HK-2 (cell line): Measurements from ENCODE around the gene MSTO1.
"Not testable (repeated sequence)": the region's sequence is repeated elsewhere in the genome, so short reads cannot be mapped to it uniquely, and the experiment has no call there.

Source experiments
- DNase-seq: peaks from one replicate; pipeline ENCODE4 v3.0.0-alpha.2; 2018; ENCODE audit not compliant: unreplicated experiment

The MSTO1 gene

DNA sequence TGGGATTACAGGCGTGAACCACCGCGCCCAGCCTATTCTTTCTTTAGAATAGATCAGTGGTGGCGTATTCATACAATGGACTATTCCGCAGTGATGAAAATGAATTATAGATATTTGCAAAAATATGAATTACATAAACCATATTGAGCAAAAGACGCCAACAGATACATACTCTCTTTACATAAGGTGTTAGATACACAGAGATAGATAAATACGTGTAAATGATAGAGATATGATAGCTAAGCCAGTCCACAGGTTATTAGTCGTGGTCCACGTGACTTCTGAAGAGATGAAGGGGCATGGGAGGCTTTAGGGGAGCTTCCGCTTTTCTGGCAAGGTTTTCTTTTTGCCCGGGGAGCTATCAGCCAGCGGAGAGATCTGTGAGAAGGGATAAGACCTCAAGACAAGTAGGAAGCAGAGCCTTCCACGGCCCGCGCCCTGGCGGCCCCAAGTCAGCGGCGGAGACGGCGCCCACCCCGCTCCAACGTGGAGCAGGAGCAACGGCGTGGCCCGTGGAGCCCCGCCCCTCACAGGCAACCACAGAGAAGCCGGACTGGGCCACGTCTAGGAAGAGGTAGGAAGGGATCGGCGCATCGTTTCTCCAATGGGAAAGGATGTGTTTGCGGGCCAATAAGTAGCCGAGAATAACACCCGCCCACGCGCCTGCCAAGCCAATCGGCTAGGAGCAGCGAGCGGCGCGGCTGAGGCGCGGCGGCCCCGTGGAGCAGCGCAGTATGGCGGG lies at the start of gene MSTO1:
Gene MSTO1 (plus strand): TSS at position 704 of the 742 bp plus-strand sequence. CDS start 31 bp downstream, at position 735.
- DNase-seq: peak; percentile 96

GRCh38 chr1:155561779-155562580 lies 48.0 kb upstream of the MSTO1 start:
- peak; percentile 64 for DNase-seq

- DNase-seq: peak; percentile 95
Measured at GRCh38 chr1:155562581-155563376, 47.2 kb upstream of the MSTO1 start, which contains the start of gene ASH1L. TSS of gene ASH1L (minus strand) at chr1:155562803. CDS start at chr1:155521519, 41,284 bp downstream.

GRCh38 chr1:155563377-155564022 lies 46.5 kb upstream of the MSTO1 start:
- DNase-seq: not testable (repeated sequence)

DNA sequence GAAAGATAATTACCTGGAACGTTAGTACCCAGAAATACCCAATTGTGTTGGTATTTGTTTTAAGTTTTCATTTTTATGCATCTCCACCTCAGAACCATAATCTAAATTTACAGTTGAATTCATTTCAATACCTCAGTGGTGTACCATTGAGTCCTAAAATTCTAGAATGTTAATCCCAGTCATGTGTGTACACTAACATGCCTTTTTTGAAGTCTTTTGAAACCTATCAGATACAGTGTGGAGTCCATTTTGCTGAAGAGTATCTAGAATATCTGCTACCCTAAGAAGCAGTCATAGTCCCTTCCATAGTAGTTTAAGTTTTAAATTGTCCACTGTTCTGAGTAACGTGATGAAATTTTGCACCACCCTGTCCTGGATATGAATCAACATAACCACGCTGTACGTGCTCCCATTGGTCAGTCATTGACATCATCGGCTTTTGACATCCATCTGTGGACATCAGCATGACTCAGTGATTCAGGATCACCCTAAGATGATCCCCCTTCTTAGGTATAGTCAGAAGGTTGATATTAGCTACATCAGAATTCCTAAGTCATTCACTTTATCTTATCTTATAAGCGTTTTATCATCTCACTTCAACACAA lies 39.9 kb upstream of the MSTO1 start:
- no peak for DNase-seq

DNA sequence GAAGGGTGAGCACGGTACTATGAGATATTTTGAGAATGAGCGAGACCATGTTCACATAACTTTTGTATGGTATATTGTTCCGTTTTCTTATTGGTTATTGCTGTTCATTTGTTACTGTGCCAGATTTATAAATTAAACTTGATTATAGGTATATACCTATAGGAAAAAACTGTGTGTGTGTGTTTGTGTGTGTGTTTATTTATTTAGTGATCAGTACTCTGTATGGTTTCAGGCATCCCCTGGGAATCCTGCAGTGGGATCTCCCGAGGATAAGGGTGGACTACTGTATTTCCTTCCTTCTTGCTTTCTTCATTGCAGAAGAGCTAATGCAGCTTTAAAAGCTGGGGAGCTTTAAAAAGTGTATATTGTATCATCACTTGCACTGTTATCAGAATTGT lies 39.4 kb upstream of the MSTO1 start:
- no peak for DNase-seq

GRCh38 chr1:155574077-155574476 lies 35.9 kb upstream of the MSTO1 start:
- DNase-seq: no peak

DNA sequence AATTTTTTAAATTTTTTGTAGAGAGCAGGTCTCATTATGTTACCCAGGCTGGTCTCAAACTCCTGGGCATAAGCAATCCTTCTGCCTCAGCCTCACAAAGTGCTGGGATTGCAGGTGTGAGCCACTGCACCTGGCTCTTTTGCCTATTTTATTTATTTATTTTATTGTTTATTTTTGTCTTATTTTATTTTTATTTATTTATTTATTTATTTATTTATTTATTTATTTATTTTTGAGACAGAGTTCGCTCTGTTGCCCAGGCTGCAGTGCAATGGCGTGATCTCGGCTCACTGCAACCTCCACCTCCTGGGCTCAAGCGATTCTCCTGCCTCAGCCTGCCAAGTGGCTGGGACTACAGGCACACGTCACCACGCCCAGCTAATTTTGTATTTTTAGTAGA lies 34.4 kb upstream of the MSTO1 start:
- not testable (repeated sequence) for DNase-seq

DNA sequence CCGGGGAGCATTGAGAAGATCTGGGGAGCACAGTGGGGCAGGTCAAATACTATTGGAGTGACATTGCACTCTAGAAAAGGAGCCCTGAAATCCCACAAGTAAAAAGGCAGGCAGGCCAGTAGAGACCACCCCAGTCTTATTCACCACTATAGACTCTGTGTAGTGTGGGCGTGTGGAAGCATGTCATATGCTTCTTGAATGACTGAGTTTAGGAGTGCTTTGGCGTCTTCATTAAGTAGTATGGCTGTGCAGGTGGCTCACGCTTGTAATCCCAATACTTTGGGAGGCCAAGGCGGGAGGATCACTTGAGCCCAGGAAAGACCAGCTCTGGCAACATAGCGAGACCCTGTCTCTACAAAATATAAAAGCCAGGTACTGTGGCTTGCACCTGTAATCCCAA lies 26.2 kb upstream of the MSTO1 start:
- not testable (repeated sequence) for DNase-seq

DNA sequence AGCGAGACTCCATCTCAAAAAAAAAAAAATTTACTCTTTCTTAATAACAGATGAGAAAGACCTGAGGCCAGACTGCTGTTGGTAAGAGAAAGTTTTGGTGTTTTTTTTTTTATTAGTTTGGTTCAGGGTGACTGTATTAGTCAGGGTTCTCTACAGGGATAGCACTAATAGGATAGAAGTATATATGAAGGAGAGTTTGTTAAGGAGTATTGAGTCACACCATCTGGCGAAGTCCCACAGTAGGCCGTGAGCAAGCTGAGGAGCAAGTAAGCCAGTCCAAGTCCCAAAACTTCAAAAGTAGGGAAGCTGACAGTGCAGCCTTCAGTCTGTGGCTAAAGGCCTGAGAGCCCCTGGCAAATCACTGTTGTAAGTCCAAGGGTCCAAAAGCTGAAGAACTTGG lies 20.7 kb upstream of the MSTO1 start:
- not testable (repeated sequence) for DNase-seq

GRCh38 chr1:155590516-155591247 lies 19.3 kb upstream of the MSTO1 start:
- not testable (repeated sequence) for DNase-seq

- no peak for DNase-seq
Measured at GRCh38 chr1:155591770-155592169, 18.2 kb upstream of the MSTO1 start.

GRCh38 chr1:155595877-155596474 lies 14.0 kb upstream of the MSTO1 start:
- not testable (repeated sequence) for DNase-seq

- no peak for DNase-seq
Measured at GRCh38 chr1:155596864-155597263, 13.2 kb upstream of the MSTO1 start.

DNA sequence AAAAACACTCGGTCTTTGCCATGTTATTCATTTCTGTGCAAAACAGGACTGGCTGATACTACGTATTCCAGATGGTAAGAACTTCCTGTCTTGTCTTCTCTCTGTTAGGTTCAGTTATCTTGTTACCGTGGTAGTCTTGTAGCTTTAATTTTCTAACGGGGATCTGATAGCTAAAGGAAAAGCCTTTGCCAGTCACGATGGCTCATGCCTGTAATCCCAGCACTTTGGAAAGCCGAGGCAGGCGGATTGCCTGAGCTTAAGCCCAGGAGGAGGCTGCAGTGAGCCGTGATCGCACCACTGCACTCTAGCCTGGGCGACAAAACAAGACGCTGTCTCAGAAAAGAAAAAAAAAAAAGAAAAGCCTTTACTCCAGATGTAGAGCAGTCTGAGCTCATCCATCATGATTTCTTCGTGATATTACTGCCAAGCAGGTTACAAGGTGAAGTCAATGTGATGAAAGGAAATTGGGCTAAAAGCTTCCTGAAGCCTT lies 11.1 kb upstream of the MSTO1 start:
- DNase-seq: no peak

GRCh38 chr1:155599828-155600572 lies 10.0 kb upstream of the MSTO1 start:
- DNase-seq: not testable (repeated sequence)

DNA sequence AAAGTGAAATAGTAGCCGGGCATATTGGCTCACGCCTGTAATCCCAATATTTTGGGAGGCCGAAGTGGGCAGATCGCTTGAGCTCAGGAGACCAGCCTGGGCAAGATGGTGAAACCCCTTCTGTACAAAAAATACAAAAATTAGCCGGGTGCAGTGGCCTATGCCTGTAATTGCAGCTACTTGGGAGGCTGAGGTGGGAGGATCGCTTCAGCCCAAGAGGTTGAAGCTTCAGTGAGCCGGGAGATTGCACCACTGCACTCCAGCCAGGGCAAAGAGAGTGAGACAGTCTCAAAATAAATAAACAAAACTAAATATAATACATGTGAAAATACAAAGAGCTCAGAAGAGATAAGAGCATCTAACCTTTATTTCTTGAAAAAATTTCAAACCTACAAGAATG lies 2.3 kb upstream of the MSTO1 start:
- no peak for DNase-seq

GRCh38 chr1:155608888-155609225 lies 1.2 kb upstream of the MSTO1 start:
- DNase-seq: no peak

GRCh38 chr1:155610257-155610647 lies 234 bp downstream of the MSTO1 start:
- DNase-seq: not testable (repeated sequence)
